Liver (tissue), 3 donors: Measurements from ENCODE around the gene C17orf50.
A peak's percentile ranks its signal among the peaks of the same experiment; 100 is the strongest.

Experiments
- EGR1 ChIP-seq, 2 donors: IDR thresholded peaks; 2 replicates each; pipeline ENCODE4 v1.6.1; 2016 to 2018; ENCODE audit warnings: antibody characterized with exemption in 2 of 2, low read depth in 2 of 2
- RAD21 ChIP-seq, 2 donors: IDR thresholded peaks; 2 replicates each; pipeline ENCODE4 v1.6.1; 2016; ENCODE audit warnings: antibody characterized with exemption in 2 of 2, mild to moderate bottlenecking in 2 of 2
- REST ChIP-seq: IDR thresholded peaks from 2 replicates; pipeline ENCODE4 v1.6.1; 2016; ENCODE audit warnings: antibody characterized with exemption, mild to moderate bottlenecking
- TAF1 ChIP-seq: conservative IDR thresholded peaks from 2 replicates; pipeline ENCODE4 v1.6.1; 2016; ENCODE audit warnings: antibody characterized with exemption, mild to moderate bottlenecking
- YY1 ChIP-seq: IDR thresholded peaks from 2 replicates; pipeline ENCODE4 v1.6.1; 2016; ENCODE audit warnings: antibody characterized with exemption, mild to moderate bottlenecking
- TF ChIP-seq, protein P1 (sequence below): fragments of 150-350 bp; IDR thresholded peaks from 2 replicates; pipeline ENCODE4 v1.5.1; 2017; ENCODE audit warnings: improper control_type of control experiment, low read depth, low read length; ENCODE audit not compliant: missing input control
- TF ChIP-seq, protein P2 (sequence below): IDR thresholded peaks from 2 replicates; pipeline ENCODE4 v1.6.1; 2016; ENCODE audit warnings: antibody characterized with exemption
- donor health status: healthy.
- donor health status: healthy.

GRCh38 chr17:35766903-35767510 is 6.3 kb downstream of the C17orf50 start:
- TF ChIP-seq EGR1 (IDR thresholded peaks at IDR 0.05; ENCODE audit: low read depth in 2 of 2) (no peak), TAF1 (no peak), REST (no peak), YY1 (no peak), RAD21 (IDR thresholded peaks at IDR 0.05) (peak; percentile 84 to 88)
- TF ChIP-seq, protein P1, sequence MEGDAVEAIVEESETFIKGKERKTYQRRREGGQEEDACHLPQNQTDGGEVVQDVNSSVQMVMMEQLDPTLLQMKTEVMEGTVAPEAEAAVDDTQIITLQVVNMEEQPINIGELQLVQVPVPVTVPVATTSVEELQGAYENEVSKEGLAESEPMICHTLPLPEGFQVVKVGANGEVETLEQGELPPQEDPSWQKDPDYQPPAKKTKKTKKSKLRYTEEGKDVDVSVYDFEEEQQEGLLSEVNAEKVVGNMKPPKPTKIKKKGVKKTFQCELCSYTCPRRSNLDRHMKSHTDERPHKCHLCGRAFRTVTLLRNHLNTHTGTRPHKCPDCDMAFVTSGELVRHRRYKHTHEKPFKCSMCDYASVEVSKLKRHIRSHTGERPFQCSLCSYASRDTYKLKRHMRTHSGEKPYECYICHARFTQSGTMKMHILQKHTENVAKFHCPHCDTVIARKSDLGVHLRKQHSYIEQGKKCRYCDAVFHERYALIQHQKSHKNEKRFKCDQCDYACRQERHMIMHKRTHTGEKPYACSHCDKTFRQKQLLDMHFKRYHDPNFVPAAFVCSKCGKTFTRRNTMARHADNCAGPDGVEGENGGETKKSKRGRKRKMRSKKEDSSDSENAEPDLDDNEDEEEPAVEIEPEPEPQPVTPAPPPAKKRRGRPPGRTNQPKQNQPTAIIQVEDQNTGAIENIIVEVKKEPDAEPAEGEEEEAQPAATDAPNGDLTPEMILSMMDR = peak; percentile 62
- TF ChIP-seq, protein P2, sequence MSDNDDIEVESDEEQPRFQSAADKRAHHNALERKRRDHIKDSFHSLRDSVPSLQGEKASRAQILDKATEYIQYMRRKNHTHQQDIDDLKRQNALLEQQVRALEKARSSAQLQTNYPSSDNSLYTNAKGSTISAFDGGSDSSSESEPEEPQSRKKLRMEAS = no peak
